ENCODE data around the gene PGAM2.
A peak's percentile ranks its signal among the peaks of the same experiment; 100 is the strongest.

The PGAM2 gene

DNA sequence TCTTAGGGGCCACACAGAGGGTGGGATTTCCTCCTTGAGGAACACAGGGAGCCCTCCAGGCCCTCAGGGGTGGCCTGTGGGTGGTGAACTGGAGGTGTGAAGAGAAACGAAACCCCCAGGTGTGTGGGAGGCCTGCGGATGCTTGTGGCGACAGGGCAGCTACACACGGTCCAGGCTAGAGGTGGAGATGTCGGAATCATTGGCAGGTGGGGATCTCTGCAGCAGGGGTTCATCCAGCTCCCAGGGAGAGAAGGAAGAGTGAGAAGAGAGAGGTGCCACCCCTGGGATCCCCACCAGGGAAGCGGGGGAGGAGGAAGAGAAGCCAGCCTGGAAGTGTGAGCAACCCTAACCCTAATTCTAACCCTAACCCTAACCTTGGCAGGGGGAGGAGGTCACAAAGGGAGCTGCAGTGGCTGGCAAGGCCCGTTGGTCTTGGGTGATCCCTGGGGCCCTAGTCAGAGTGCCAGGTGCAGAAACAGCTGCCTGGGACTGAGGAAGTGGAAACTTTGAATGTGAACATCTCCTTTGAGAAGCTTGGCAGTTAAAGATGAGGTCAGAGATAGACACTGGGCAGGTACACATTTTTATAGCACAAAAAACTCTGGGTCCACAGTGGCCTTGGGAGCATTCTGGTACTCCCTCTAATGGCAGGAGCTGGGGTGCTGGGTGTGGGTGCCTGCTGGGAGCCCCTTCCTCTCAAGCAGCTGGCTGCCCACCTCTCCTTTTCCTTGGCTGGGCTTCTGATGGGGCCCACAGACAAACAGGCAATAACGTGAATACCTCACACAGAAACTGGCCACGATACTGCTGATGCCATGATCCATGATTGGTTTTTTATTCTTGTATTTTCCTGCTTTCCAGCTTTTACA is 31.9 kb upstream of the PGAM2 start:
- Mint-ChIP-seq H3K36me3 (ENCODE audit: low read depth) (no peaks in the 10 kb centered on the region), H3K4me1 (ENCODE audit: low read depth) (peaks cover 16% of the 10 kb centered on the region), H3K4me3 (no peak overlapping the region), H3K9me3 (no peaks in the 10 kb centered on the region), H3K27me3 (no peaks in the 10 kb centered on the region), H3K27ac (peak overlapping the region; percentile 87)
- no peak for DNase-seq

DNA sequence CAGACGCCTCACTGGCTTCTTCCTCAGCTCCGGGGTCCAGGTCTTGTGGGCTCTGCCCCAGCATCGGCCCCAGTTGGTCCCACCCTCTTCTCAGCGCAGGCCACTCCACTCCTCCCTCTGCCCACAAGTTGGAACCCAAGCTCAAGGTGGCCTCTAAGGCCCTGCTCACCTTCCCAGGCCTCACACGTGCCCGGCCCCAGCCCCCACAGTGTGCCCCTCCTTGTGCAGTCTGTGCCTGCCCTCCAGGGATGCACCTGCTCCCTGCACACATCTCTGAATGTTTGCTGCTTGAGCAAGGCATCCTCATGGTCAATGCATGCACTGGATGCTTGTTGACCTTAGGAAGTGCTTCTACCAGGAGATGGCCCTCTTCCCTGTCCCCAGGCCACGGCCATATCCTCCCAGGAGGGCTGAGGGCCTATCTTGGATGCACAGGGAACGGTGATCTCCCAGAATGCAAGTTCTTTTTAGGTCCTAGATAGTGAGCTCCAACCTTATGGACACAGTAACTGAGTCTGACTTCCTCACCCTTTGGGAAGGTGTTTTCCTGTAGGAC is 31.0 kb upstream of the PGAM2 start:
- no peaks in the 10 kb centered on the region for H3K9me3 Mint-ChIP-seq
- H3K27me3 Mint-ChIP-seq = no peaks in the 10 kb centered on the region
- H3K4me1 Mint-ChIP-seq (ENCODE audit: low read depth) = peaks cover 16% of the 10 kb centered on the region
- H3K36me3 Mint-ChIP-seq (ENCODE audit: low read depth) = no peaks in the 10 kb centered on the region
- H3K4me3 Mint-ChIP-seq = no peak overlapping the region
- DNase-seq = no peak
- H3K27ac Mint-ChIP-seq = no peak overlapping the region

DNA sequence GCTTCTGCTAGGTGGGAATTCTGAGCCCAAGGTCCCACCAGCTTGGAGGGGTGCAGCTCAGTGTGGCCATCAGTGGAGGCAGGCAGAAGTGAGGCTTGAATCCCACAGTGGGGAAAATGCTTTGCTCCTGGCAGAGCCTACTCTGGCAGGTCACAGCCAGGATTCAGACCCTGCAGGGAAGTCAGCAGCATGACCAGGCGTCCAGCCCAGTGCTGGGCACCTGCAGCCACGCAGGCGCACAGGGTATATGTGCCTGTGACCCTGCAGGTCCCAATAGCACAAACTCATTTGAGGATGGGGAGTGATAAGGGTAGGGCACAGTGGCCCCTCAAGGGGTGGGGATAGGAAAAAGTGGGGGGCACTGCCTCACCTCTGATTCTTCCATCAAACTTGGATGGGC is 30.4 kb upstream of the PGAM2 start:
- Mint-ChIP-seq H3K4me1 (ENCODE audit: low read depth) (peaks cover 16% of the 10 kb centered on the region), H3K27ac (no peak overlapping the region), H3K36me3 (ENCODE audit: low read depth) (no peaks in the 10 kb centered on the region), H3K9me3 (no peaks in the 10 kb centered on the region), H3K4me3 (no peak overlapping the region), H3K27me3 (no peaks in the 10 kb centered on the region)
- DNase-seq = no peak

DNA sequence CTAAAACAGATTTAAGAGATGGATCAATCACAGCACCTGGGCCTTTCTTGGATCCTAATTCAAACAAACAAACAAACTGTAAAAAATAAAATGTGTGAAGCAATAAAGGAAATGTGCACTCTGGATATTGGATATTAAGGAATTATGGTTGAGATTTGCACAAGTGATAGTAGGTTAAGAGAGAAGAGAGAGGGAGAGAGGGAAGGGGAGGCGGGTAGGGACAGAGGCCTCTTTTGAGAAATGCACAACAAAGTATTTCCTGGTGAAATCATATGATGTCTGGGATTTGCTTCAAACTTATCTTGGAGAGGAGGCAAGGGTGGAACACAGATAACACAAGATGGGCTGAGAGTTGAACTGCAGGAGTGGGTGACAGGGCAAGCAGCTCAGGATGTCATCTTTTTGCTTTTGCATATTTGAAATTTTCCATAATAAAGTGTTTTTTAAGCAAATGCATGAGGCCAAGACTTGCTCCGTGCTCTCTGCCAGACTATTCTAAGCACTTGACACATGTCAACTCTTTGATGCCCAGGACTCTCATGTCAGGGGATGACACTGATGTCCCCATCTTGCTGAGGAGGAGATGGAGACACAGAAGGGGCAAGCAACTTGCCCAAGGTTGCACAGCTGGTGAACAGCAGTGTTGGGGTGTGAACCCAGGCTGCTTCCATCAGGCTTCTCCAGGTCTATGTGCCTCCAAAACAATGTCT is 29.7 kb upstream of the PGAM2 start:
- no peaks in the 10 kb centered on the region for H3K36me3 Mint-ChIP-seq (ENCODE audit: low read depth)
- no peaks in the 10 kb centered on the region for H3K9me3 Mint-ChIP-seq
- DNase-seq = no peak
- no peak overlapping the region for H3K27ac Mint-ChIP-seq
- no peak overlapping the region for H3K4me3 Mint-ChIP-seq
- no peaks in the 10 kb centered on the region for H3K27me3 Mint-ChIP-seq
- H3K4me1 Mint-ChIP-seq (ENCODE audit: low read depth) = peaks cover 16% of the 10 kb centered on the region

DNA sequence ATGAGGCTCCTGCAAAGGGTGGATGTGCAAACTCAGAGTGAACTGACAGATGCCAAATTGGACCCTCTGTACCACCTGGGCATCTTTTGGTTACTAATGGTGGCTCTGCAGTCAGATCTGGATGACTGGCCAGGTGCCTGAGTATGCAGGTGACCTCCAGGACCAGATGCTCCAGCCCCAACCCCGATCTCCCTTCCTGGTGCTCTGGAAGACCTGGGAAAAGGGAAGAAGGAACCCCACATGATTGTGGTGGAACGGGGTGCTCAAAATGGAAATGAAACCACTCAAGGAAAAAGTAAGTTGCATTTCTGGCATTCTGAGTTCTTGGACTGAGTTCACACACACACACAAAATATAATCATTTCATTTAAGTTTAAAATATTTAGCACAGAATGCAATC is 29.0 kb upstream of the PGAM2 start:
- Mint-ChIP-seq H3K4me1 (ENCODE audit: low read depth) (peaks cover 16% of the 10 kb centered on the region), H3K27me3 (no peaks in the 10 kb centered on the region), H3K4me3 (no peak overlapping the region), H3K36me3 (ENCODE audit: low read depth) (no peaks in the 10 kb centered on the region), H3K27ac (no peak overlapping the region), H3K9me3 (no peaks in the 10 kb centered on the region)
- DNase-seq = no peak

DNA sequence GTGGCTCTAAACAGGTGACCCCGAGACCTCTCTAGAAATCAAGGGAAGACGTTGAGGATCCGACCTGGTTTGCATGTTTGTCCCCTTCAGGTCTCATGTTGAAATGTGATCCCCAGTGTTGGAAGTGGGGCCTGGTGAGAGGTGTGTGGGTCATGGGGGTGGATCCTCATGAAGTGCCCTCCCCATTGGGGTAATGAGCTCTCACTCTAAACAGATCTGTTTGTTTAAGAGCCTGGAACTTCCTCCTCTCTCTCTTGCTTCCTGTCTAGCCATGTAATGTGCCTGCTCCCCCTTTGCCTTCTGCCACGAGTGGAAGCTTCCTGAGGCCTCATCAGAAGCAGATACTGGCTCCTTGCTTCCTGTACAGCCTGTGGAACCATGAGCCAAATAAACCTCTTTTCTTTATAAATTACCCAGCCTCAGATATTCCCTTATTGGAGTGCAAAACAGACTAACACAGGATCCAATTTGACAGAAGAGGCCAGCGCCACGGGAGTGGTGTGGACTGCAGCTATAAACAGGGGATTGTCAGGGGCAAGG is 27.8 kb upstream of the PGAM2 start:
- no peak overlapping the region for H3K4me3 Mint-ChIP-seq
- H3K9me3 Mint-ChIP-seq = no peaks in the 10 kb centered on the region
- H3K27me3 Mint-ChIP-seq = no peaks in the 10 kb centered on the region
- H3K27ac Mint-ChIP-seq = no peak overlapping the region
- H3K4me1 Mint-ChIP-seq (ENCODE audit: low read depth) = peaks cover 16% of the 10 kb centered on the region
- no peaks in the 10 kb centered on the region for H3K36me3 Mint-ChIP-seq (ENCODE audit: low read depth)
- DNase-seq = no peak

DNA sequence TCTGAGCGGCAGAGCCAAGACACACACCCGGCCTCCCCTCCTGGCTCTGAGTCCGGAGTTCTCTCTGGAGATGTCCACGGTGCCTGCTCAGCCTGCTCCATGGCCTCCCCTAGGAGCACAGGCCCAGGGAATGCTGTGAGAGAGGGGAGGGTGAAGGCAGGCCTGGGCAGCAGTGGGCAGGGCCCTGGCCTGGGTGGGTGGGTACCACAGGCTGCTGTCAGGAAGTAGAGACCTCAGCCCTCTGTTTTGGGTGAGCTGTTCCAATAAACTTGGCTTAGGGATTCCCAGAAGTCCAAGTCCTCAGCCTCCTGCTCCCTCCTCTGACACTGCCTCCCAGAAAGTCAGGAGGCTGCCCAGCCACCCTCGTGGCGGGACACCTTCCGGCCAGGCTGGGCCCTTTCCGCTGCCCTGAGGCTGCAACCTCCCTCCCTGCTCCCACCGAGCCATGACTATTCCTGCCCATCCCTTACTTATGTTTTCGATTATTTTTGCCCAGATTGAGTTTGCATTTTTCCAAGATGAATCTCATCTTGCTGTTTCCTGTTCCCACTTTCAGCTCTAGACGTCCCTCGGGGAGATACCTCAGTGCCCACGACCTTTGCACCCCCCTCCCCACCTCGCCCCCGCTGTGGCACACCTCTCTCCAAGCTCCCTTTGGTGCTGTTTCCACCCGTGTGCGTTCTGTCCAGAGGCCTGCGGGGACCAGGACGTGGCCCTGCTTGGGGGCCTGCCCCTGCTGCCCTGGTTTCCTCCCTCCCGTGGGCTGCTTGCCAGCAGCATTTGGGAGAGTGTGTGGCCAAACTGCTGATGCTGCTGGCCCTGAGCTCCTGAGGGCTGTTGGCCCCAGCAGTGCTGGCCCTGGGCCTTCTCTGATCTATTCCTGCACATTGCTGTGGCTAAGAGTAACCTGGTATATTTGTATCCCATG is 22.8 kb upstream of the PGAM2 start:
- Mint-ChIP-seq H3K4me1 (ENCODE audit: low read depth) (peaks cover 6% of the 10 kb centered on the region), H3K27ac (no peak overlapping the region), H3K4me3 (no peak overlapping the region), H3K36me3 (ENCODE audit: low read depth) (no peaks in the 10 kb centered on the region), H3K27me3 (no peaks in the 10 kb centered on the region), H3K9me3 (no peaks in the 10 kb centered on the region)
- DNase-seq = no peak

DNA sequence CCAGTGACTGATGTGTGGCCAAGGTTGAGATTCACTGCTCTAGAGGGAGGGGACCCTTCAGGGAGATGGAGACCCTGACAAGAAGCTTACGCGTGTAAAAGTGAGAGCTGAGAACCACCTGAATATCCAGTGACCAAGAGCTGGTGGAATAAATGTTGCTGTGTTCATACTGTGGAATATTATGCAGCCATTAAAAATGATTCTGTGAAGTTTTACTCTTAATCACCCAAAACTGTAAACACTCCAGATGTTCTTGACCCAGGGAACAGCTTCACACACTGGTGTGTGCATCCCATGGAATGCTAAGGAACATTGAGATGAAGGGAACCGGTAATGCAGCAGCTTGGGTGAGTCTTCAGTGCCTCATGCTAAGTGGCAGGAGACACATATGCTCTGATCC is 21.3 kb upstream of the PGAM2 start:
- H3K36me3 Mint-ChIP-seq (ENCODE audit: low read depth) = peaks cover 6% of the 10 kb centered on the region
- peaks cover 10% of the 10 kb centered on the region for H3K4me1 Mint-ChIP-seq (ENCODE audit: low read depth)
- H3K9me3 Mint-ChIP-seq = no peaks in the 10 kb centered on the region
- no peaks in the 10 kb centered on the region for H3K27me3 Mint-ChIP-seq
- no peak overlapping the region for H3K27ac Mint-ChIP-seq
- DNase-seq = no peak
- no peak overlapping the region for H3K4me3 Mint-ChIP-seq

DNA sequence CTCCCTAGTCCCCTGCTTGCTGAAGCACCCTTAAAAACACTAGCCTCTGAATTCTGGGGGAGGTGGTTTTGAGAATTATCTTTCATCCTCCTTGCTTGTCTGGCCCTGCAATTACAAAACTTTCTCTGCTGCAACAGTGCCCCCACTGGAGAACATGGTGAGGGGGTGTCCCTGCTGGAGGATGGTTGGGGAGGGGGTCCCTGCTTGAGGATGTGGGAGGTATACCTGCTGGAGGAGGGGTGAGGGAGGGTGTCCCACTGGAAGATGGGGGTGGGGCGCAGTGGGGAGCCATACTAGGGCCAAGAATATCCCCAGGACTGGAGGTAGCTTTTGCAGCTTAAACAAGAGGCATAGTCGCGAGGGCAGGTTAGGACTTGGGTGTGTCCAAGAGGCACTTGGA is 20.2 kb upstream of the PGAM2 start:
- peaks cover 20% of the 10 kb centered on the region for H3K4me1 Mint-ChIP-seq (ENCODE audit: low read depth)
- no peaks in the 10 kb centered on the region for H3K9me3 Mint-ChIP-seq
- no peak overlapping the region for H3K27ac Mint-ChIP-seq

DNA sequence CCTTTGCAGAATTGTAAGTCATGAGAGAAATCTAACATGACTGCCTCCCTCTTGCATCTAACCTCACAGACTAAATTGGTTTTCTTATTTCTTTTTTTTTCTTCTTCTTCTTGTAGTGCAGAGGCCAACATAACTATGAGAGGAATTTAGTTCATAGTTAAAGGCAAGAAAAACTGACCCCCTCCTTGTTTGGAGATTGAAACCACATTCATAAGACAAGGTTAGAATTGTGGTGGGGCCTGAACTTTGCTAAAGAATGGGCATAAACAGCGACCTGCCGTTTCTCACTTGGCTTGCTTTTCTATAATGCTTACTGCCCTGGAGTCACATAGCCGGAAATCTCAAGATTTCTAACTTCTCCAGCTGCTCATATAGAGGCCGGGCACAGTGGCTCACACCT is 19.3 kb upstream of the PGAM2 start:
- H3K4me3 Mint-ChIP-seq = no peak overlapping the region
- no peak overlapping the region for H3K27ac Mint-ChIP-seq
- H3K9me3 Mint-ChIP-seq = no peaks in the 10 kb centered on the region
- no peaks in the 10 kb centered on the region for H3K27me3 Mint-ChIP-seq
- DNase-seq = no peak
- peaks cover 25% of the 10 kb centered on the region for H3K36me3 Mint-ChIP-seq (ENCODE audit: low read depth)
- peaks cover 28% of the 10 kb centered on the region for H3K4me1 Mint-ChIP-seq (ENCODE audit: low read depth)

More for the DNA sequence above, 20.2 kb upstream of the PGAM2 start:
- peaks cover 17% of the 10 kb centered on the region for H3K36me3 Mint-ChIP-seq (ENCODE audit: low read depth)
- H3K4me3 Mint-ChIP-seq = no peak overlapping the region
- DNase-seq = no peak
- no peaks in the 10 kb centered on the region for H3K27me3 Mint-ChIP-seq

DNA sequence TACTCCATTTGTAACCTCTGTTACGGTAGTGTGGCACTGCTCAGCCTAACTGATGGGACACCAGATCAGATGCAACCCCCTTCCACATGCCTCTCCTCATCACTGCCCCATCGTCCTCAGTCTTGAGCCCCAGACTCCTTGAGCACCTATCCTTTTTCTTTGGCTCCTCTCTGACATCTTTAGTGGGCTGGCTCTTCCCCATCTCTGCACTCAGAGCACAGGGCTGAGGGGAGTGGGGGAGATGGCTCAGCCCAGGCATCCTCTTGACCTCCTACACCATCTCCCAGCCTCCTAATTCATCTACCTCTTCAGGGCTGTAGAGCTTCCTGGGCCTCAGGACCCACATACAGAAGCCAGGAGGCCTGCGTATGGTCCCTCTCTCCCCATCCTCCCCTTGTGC is 18.4 kb upstream of the PGAM2 start:
- Mint-ChIP-seq H3K9me3 (no peaks in the 10 kb centered on the region), H3K4me1 (ENCODE audit: low read depth) (peaks cover 37% of the 10 kb centered on the region), H3K36me3 (ENCODE audit: low read depth) (peaks cover 34% of the 10 kb centered on the region), H3K27ac (no peak overlapping the region), H3K27me3 (no peaks in the 10 kb centered on the region), H3K4me3 (no peak overlapping the region)
- DNase-seq = no peak

DNA sequence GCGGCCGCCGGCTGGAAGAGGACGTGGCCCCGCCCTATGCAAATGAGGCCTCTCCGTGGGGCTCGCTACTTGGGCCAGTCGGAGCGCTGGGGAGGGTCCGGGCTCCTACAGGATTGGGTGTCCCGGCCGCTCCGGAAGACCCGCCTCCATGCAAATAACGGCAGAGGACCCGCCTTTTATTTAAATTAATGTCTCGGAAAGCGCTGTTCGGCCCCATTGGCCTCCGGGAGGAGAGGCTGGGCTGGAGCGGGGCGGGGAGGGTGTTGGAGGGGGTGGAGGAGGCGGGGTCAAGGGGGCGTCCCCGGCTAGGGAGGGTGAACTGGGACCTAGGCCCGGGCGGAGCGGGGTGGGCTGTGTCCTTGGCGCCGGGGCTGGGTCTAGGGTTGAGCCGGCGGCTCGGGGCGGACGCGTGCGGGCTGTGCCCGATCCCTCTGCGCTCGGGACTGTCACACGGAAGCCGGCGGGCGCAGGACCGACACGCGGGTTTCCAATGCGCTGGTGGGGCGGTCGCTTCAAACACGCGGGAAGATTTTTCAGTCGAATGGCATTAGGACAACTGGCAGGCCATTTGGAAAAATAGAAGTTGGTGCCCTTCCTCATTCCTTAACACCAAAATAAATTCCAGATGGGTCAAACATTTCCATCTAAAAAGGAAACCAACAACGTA is 17.3 kb upstream of the PGAM2 start:
- DNase-seq = peak; percentile 97
- Mint-ChIP-seq H3K4me3 (peak overlapping the region; percentile 82), H3K27me3 (no peaks in the 10 kb centered on the region), H3K36me3 (ENCODE audit: low read depth) (peaks cover 45% of the 10 kb centered on the region), H3K9me3 (no peaks in the 10 kb centered on the region), H3K27ac (peak overlapping the region; percentile 83), H3K4me1 (ENCODE audit: low read depth) (peaks cover 45% of the 10 kb centered on the region)

DNA sequence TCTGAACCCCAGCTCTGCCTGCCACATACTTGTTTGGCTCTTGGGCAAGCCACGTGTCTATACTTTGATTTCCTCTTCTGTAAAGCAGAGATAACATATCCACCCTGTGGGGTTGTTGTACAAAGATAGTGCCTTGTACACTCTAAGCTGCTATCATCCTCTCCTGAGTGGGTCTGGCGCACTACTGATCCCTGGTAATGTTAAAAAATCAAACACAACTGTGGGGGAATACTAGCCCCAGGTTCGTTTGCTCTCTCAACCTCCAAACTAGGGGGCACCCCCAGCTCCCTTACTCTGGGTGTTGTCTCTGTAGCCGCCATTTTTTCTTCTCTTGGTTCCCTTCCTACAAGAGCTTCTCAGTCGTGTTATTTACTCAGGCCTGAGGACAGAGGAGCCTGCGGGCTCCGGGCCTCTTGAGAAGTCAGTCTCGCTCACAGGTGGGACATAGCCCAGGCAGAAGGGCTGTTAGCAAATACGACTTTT is 15.9 kb upstream of the PGAM2 start:
- DNase-seq = peak; percentile 64
- Mint-ChIP-seq H3K9me3 (no peaks in the 10 kb centered on the region), H3K27ac (peak overlapping the region; percentile 92), H3K36me3 (ENCODE audit: low read depth) (peaks cover 59% of the 10 kb centered on the region), H3K27me3 (no peaks in the 10 kb centered on the region), H3K4me1 (ENCODE audit: low read depth) (peaks cover 53% of the 10 kb centered on the region), H3K4me3 (peak overlapping the region; percentile 87)

Data from activated T-cell treated with anti-CD3 and anti-CD28 coated beads, Interleukin-2, amount 50 U/mL, for 24 hours (primary cell).